ENCODE results near the gene MAP1LC3A. TPM values are rescaled to one million over a fixed set of nuclear protein-coding genes. Genes with fewer than 3 reads are reported as not detected.
"Not testable (repeated sequence)": the region's sequence is repeated elsewhere in the genome, so short reads cannot be mapped to it uniquely, and the experiment has no call there.

The MAP1LC3A gene
- 6.6 and 12.7 TPM in 2 replicates for total RNA-seq

- FAIRE-seq (no peak), DNase-seq (ENCODE audit: low read depth) (peak; percentile 79)
- H3K4me3 ChIP-seq (ENCODE audit: low read depth, low read length), result peak within 1 kb of the TSS; percentile 75
- no peak for TF ChIP-seq CTCF (IDR thresholded peaks at IDR 0.05; ENCODE audit: insufficient read depth, low read length, severe bottlenecking)
- H3K36me3 ChIP-seq (ENCODE audit: control insufficient read depth, insufficient read depth, low read length), result no peaks in the 10 kb centered on the region
- no peaks in the 10 kb centered on the region for H3K27me3 ChIP-seq (ENCODE audit: control insufficient read depth, insufficient read depth, low read length)
Measured at GRCh38 chr20:34558320-34559218, at the start of gene MAP1LC3A. Gene MAP1LC3A, plus strand, starts transcription at chr20:34558718. Its CDS starts 151 bp downstream, at chr20:34558869.

GRCh38 chr20:34510575-34510974, 47.9 kb upstream of the MAP1LC3A start:
- Histone ChIP-seq H3K4me3 (ENCODE audit: low read depth, low read length) (no peak overlapping the region), H3K27me3 (ENCODE audit: control insufficient read depth, insufficient read depth, low read length) (no peaks in the 10 kb centered on the region), H3K36me3 (ENCODE audit: control insufficient read depth, insufficient read depth, low read length) (peaks cover 10% of the 10 kb centered on the region)
- no peak for TF ChIP-seq CTCF (IDR thresholded peaks at IDR 0.05; ENCODE audit: insufficient read depth, low read length, severe bottlenecking)
- FAIRE-seq (no peak), DNase-seq (ENCODE audit: low read depth) (no peak)

- Histone ChIP-seq H3K27me3 (ENCODE audit: control insufficient read depth, insufficient read depth, low read length) (no peaks in the 10 kb centered on the region), H3K4me3 (ENCODE audit: low read depth, low read length) (no peak overlapping the region), H3K36me3 (ENCODE audit: control insufficient read depth, insufficient read depth, low read length) (peaks cover 6% of the 10 kb centered on the region)
- TF ChIP-seq CTCF (IDR thresholded peaks at IDR 0.05; ENCODE audit: insufficient read depth, low read length, severe bottlenecking), result no peak
- FAIRE-seq (no peak), DNase-seq (ENCODE audit: low read depth) (no peak)
Measured at GRCh38 chr20:34511891-34512265, 46.6 kb upstream of the MAP1LC3A start.

GRCh38 chr20:34512266-34512954, 46.1 kb upstream of the MAP1LC3A start:
- no peak for DNase-seq (ENCODE audit: low read depth)
- no peak for FAIRE-seq
- TF ChIP-seq CTCF (IDR thresholded peaks at IDR 0.05; ENCODE audit: insufficient read depth, low read length, severe bottlenecking), result no peak
- H3K27me3 ChIP-seq (ENCODE audit: control insufficient read depth, insufficient read depth, low read length), result no peaks in the 10 kb centered on the region
- no peak overlapping the region for H3K4me3 ChIP-seq (ENCODE audit: low read depth, low read length)
- H3K36me3 ChIP-seq (ENCODE audit: control insufficient read depth, insufficient read depth, low read length), result peaks cover 6% of the 10 kb centered on the region

- H3K36me3 ChIP-seq (ENCODE audit: control insufficient read depth, insufficient read depth, low read length), result peaks cover 2% of the 10 kb centered on the region
- FAIRE-seq (no peak), DNase-seq (ENCODE audit: low read depth) (peak; percentile 15)
- no peak overlapping the region for H3K4me3 ChIP-seq (ENCODE audit: low read depth, low read length)
- no peak for TF ChIP-seq CTCF (IDR thresholded peaks at IDR 0.05; ENCODE audit: insufficient read depth, low read length, severe bottlenecking)
- no peaks in the 10 kb centered on the region for H3K27me3 ChIP-seq (ENCODE audit: control insufficient read depth, insufficient read depth, low read length)
Measured at GRCh38 chr20:34512955-34513419, 45.5 kb upstream of the MAP1LC3A start.

- H3K36me3 ChIP-seq (ENCODE audit: control insufficient read depth, insufficient read depth, low read length); H3K27me3 ChIP-seq (ENCODE audit: control insufficient read depth, insufficient read depth, low read length); FAIRE-seq; H3K4me3 ChIP-seq (ENCODE audit: low read depth, low read length); DNase-seq (ENCODE audit: low read depth): not testable (repeated sequence)
Measured at GRCh38 chr20:34514034-34514433, 44.5 kb upstream of the MAP1LC3A start.
